HG03196 (cell line): Measurements from ENCODE around the gene ANO1.

Experiments used
- ATAC-seq: cut with Tn5 transposase; IDR thresholded peaks from one replicate; pipeline ENCODE4 v1.9.1; 2021; ENCODE audit not compliant: unreplicated experiment

Gene ANO1

GRCh38 chr11:70092959-70093715, 15.0 kb downstream of the ANO1 start:
- ATAC-seq, result no peak

DNA sequence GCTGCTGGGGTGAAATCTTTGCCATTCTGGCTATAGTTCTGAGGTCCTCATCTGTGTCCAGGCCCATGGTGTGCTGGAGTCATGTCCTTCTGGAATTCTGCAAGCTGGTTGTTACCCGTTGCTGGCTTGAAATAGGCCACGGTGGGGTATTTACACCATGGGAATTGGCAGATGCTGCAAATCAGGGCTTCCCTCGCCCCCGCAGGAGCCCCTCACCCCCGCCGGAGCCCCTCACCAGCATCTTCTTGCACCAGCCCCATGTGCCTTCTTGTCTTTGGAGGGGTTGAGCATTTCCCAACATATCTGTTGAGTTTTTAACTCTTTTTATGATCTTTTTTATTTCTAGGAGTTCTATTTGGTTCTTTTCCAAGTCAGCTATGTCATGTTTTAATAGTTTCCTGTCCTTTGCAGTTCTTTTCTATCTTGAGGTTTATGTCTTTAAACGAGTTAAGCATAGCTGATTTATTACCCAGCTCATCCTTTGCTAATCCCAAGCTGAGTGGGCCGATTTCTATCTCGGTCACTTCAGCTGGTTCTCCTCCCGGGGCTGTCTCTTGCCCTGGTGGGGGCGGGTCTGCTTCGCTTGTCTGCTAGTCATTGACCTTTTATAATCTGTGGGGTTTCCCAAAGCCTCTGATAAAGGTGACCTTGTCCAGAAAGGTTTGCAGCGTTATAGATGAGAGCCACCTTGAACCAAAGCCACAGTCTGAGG, 17.6 kb downstream of the ANO1 start:
- ATAC-seq, result no peak

- no peak for ATAC-seq
Observed at GRCh38 chr11:70097783-70098563, 19.9 kb downstream of the ANO1 start.

DNA sequence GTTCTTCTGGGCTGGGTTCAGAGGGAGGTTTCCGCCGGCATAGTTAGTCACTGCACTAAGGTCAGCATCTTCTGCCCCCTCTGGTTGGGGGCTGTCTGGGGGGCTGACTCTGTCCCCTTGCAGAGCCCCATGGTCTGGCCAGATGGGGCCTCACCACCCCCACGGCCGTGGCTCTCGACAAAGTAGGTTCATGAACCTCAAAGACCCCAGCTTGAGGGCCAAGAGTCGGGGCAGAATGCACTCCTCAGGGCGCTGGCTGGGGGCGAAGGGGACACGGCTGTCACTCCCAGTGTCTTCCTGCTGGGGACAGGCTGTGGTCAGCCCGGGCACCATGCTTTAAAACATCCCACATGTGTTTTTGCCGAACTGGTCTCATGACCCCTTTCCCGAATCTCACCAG, 20.8 kb downstream of the ANO1 start:
- ATAC-seq, result no peak

DNA sequence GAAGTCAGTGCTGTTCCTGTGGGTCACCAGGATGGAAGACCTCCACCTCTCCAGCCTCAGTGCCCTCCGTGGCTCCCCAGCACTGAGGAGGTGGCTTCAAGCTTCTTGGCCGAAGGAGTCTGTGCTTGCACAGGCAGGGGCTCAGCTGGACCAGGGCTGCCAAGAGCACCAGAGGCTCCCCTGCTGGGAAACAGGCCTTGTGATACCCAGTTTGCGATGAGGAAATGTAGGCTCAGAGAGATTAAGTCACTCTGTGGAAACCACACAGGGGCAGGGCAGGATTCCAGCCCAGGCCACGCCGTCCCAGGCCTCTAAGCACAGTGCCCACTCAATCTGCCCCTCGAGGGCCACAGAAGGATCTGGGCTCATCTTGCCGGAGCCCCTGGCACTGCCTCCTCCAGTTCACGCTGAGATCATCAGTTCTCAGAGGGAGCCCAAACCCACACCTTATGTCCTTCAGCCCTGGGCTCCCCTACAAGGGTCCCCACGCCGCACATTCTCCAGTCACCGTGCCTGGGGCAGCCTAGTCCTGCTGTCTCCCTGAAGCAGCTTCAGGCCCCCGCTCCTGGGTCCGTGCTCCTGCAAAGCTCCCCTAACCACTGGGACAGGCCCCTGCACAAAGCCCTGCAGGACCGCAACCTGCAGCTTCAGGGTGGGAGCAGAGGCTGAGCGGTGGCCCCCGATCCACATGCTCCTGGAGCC, 21.6 kb downstream of the ANO1 start:
- no peak for ATAC-seq

DNA sequence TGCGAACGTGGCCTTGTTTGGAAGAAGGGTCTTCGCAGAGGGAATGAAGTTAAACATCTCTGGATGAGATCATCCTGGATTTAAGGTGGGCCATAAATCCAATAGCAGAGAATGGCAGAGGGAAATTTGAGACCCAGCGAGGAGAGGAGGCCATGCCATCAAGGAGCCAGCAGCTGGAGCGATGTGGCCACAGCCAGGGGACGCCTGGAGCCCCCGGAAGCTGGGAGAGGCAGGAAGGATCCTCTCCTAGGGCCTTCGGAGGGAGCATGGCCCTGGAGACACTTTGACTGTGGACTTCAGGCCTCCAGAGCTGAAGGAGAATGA, 22.1 kb downstream of the ANO1 start:
- no peak for ATAC-seq

DNA sequence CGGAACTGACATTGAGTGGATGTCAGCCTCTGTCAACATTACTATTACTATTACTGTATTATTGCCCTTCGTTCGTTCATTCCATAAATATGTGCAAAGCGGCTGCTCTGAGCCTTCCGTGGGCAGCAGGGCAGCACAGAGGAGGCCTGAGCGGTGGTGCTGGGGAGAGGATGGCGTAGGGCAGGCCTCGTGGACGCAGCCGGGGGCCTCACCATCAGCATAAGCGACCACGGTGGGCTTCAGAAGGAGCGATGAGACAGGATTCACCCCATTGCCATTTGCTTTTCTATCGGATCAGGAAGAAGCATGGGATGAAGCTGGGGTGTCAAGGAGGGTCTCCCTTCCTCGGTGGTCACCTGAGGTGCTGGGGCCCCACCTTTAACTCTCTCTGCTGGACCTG, 22.7 kb downstream of the ANO1 start:
- ATAC-seq, result no peak

GRCh38 chr11:70103256-70103975, 25.3 kb downstream of the ANO1 start:
- ATAC-seq, result no peak

- no peak for ATAC-seq
Observed at GRCh38 chr11:70104419-70104818, 26.3 kb downstream of the ANO1 start.

- ATAC-seq, result no peak
Observed at GRCh38 chr11:70104961-70105360, 26.8 kb downstream of the ANO1 start.

GRCh38 chr11:70105369-70105754, 27.2 kb downstream of the ANO1 start:
- no peak for ATAC-seq

DNA sequence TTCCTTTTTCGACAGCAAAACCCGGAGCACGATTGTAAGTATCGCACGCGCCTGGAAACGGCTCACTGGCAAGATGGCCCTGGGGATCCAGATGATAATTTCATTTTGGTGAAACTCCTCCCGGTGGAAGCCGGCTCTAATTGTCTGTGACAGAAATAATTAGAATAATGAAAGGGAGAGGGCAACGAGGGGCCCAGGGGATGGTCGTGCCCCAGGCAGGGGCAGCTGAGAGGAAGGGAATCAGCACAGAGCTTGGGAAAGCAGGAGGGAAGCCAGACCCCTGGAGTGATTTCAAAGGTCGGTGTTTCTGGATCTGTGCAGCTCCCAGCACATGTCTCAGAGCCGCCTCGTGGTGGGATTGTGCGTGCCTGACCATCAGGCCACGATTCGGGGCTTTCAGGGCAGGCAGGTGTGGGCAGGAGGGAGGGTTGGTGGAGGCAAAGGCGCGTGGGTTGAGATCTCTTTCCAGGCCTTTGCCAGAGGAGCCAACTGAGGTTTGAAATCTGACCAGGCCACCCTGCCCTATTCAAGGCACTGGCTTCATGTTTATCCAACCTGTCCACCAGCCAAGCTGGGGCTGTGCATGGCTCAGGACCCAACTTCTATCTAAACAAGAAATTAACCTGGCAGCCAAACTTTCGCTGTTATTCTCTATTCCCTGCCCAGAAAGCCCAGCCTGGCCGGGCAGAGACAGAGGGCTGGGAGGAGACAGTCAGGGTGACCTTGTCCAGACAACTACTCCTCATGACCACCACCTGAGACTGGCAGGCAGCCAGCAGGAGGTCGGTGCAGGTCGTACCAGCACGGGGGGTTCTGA, 27.8 kb downstream of the ANO1 start:
- no peak for ATAC-seq

DNA sequence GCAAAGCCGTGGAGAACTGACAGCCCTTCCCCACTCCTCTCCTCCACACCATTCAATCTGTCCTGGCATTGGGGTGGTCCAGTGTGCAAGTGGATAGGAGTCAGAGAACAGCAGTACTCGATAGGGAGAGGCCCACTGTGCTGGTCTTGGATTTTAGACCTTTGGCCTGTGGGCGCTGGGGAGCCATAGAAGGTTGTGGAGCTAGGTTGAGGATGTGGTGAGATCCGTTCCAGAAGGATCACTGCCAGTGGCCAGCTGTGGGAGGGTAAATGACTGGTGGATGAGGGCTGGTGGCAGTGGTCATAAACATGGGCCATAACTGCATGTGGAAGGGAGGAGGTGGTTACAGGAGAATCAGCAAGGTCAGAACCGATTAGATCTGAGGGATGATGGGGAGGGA, 28.6 kb downstream of the ANO1 start:
- no peak for ATAC-seq

- no peak for ATAC-seq
Observed at GRCh38 chr11:70107191-70107590, 29.1 kb downstream of the ANO1 start.

DNA sequence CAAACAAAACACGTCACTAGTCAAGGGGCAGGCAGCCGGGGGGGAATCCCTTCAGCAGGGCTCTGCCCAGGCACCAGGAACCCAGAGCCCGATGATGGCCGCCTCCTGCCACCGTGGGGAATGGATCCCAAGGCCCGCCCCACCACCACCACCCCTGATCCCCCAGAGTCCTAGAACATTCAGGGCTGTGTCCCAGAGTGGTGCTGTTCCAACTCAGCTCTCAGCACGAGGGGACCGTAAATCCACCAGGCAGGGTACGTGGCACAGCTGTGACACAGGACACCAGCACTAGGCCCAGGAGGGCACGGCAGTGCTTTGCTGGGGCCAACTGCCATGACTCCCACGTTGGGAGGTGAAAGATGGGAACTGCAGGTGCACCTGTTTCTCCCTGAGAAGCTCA, 29.6 kb downstream of the ANO1 start:
- ATAC-seq, result no peak

DNA sequence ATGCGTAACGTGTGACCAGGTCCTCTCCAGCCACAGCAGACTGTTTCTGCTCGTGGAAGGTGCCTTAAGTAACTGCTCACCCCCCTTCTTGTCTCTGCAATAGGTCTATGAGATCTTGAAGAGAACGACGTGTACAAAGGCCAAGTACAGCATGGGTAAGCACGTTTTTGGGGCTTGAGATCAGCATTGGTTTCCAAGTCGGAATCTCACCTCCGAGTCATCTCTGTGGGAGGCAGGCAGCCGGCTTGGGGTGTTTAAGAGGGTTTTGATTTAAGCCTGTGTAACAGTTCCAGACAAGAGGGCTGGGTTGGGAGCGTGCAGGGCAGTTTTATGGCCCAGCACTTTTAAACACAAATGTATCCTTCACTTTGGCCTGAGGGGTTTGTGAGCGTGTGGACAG, 30.1 kb downstream of the ANO1 start:
- ATAC-seq, result no peak

GRCh38 chr11:70109006-70109405, 30.9 kb downstream of the ANO1 start:
- no peak for ATAC-seq

DNA sequence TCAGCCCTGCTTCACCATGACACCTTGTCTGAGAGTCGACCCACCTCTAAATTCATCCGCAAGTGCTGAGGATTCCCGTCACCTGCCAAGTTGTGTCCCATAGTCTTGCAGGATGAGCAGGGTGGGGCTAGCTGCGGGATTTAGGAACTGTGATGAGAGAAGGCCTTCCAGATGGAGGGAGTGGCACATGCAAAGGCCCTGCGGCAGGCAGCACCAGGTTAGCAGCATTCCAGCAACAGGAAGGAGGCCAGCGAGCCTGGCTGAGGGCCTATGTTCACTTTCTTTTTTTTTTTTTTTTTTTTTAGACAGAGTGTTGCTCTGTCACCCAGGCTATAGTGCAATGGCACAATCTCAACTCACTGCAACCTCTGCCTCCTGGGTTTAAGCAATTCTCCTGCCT, 31.8 kb downstream of the ANO1 start:
- ATAC-seq, result no peak

DNA sequence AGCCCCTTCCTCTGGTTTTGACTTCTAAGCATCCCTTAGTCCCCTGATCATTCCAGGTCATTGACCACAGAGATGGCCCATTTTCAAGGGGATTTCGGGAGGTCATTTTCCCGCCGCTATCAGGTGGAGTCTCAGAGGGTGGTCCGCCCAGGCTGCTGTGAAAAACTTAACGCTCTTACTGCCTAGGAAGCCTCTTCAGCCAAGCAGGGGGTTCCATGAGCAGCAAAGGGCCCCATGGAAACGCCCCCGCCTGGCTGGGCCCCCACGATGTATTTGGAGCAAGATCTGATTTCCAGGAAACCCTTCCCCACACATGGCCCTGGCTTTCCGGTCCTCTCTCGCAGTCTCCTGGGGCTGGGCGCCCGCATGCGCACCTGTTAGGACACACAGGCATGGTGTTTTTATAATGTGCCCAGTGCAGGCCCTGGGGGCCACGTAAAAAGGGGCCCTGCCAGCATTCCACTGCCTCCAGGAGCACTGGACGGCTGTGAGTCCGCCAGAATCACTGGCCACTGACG, 32.5 kb downstream of the ANO1 start:
- ATAC-seq, result no peak
